ENCODE measurements around the gene MED9.

MED9 gene

DNA sequence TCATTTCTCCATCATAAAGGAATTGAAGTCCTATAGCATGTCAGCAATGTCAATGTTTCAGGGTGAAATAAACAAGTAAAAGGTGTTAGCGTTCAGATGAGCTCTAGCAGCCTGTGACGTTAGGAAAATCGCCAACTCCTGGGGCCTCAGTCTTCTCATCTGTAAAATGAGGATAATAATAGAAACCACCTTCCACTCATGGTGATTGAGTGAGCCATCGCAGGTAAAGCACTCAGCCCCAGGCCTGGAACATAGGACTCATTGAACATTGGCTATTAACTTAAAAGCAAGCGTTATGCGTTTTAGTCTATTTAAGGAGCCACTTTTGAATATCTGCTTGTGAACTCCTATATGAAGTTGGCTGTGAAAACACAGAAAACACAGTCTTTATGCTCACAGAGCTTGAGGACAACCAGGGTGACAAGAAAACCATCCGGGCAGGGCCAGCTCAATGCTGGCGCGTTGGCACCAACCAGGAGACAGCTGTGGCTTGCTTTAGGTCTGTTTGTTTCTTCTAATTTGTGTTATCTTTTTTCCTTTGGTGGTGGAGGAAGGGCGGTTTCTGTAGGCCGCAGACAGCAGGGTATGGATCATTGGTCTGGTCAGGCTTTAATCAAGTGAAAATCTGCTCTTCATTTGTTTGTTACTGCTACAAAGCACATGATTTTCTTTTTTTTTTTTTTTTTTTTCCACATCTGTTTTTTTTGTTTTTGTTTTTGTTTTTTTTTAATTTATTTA is 35.7 kb upstream of the MED9 start:
- TF ChIP-seq ZBTB7A (IDR thresholded peaks at IDR 0.05; ENCODE audit: low read depth) (no peak), EP300 (IDR thresholded peaks at IDR 0.05; ENCODE audit: borderline replicate concordance) (no peak), EGR1 (IDR thresholded peaks at IDR 0.05) (no peak), FOXM1 (IDR thresholded peaks at IDR 0.05; ENCODE audit: borderline replicate concordance, low read depth) (no peak), TEAD4 (IDR thresholded peaks at IDR 0.05) (no peak), NFIC (IDR thresholded peaks at IDR 0.05) (no peak), RAD21 (IDR thresholded peaks at IDR 0.05; ENCODE audit: low read depth) (no peak), TCF12 (IDR thresholded peaks at IDR 0.05; ENCODE audit: low read depth) (no peak), YY1 (IDR thresholded peaks at IDR 0.05; ENCODE audit: low read depth) (no peak), TAF1 (IDR thresholded peaks at IDR 0.05; ENCODE audit: low read depth) (no peak), CEBPB (IDR thresholded peaks at IDR 0.05) (no peak), CREB1 (IDR thresholded peaks at IDR 0.05; ENCODE audit: low read depth) (no peak)
- TF ChIP-seq, protein P1, sequence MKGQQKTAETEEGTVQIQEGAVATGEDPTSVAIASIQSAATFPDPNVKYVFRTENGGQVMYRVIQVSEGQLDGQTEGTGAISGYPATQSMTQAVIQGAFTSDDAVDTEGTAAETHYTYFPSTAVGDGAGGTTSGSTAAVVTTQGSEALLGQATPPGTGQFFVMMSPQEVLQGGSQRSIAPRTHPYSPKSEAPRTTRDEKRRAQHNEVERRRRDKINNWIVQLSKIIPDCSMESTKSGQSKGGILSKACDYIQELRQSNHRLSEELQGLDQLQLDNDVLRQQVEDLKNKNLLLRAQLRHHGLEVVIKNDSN (IDR thresholded peaks at IDR 0.05), result no peak
- TF ChIP-seq, protein P2, sequence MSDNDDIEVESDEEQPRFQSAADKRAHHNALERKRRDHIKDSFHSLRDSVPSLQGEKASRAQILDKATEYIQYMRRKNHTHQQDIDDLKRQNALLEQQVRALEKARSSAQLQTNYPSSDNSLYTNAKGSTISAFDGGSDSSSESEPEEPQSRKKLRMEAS (IDR thresholded peaks at IDR 0.05), result no peak
- TF ChIP-seq, protein P3, sequence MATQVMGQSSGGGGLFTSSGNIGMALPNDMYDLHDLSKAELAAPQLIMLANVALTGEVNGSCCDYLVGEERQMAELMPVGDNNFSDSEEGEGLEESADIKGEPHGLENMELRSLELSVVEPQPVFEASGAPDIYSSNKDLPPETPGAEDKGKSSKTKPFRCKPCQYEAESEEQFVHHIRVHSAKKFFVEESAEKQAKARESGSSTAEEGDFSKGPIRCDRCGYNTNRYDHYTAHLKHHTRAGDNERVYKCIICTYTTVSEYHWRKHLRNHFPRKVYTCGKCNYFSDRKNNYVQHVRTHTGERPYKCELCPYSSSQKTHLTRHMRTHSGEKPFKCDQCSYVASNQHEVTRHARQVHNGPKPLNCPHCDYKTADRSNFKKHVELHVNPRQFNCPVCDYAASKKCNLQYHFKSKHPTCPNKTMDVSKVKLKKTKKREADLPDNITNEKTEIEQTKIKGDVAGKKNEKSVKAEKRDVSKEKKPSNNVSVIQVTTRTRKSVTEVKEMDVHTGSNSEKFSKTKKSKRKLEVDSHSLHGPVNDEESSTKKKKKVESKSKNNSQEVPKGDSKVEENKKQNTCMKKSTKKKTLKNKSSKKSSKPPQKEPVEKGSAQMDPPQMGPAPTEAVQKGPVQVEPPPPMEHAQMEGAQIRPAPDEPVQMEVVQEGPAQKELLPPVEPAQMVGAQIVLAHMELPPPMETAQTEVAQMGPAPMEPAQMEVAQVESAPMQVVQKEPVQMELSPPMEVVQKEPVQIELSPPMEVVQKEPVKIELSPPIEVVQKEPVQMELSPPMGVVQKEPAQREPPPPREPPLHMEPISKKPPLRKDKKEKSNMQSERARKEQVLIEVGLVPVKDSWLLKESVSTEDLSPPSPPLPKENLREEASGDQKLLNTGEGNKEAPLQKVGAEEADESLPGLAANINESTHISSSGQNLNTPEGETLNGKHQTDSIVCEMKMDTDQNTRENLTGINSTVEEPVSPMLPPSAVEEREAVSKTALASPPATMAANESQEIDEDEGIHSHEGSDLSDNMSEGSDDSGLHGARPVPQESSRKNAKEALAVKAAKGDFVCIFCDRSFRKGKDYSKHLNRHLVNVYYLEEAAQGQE (IDR thresholded peaks at IDR 0.05; ENCODE audit: low read depth), result no peak

DNA sequence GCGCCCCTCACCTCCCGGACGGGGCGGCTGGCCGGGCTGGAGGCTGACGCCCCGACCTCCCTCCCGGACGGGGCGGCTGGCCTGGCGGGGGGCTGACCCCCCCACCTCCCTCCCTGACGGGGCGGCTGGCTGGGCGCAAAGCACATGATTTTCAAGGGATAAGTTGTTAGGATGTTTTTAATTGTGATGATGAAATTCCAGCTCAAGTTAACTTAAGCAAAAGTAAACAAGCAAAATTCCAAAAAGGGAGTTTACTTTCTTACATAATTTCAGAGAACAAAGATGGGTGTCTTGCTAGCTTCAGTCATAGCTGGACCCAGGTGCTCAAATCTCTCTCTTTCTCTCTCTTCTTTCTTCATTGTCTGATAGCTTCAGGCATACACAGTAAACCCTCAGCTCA is 33.6 kb upstream of the MED9 start:
- TF ChIP-seq EP300 (IDR thresholded peaks at IDR 0.05; ENCODE audit: borderline replicate concordance), result no peak
- TF ChIP-seq NFIC (IDR thresholded peaks at IDR 0.05), result no peak

DNA sequence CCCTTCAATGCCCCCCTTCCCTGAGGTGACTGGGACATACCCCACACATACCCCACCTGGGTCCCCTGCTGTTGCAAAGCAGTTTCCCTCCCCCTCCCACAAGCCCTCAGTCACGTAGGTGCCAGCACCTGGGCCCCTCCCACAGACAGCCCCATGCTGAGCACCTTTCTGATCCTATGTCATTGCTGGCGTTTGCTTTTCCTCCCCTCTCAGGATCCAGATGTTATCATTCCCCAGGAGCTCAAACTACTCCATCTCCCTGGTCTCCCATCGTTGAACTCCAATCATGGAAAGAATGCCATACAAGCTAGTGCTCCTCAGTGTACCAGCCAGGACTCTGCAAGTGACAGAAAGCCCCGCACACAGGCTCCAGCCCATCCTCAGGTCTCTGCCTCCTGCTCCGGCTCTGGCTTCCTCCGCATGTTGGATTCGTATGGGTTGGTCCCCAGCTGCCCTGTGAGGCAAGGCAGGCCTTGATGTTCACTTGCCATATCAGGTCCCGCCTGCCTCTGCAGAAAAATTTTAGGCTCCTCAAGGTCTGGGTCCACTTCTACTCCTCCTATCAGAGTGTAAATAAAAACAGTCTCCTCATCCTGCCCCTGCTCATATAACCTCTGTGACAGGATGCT is 31.4 kb upstream of the MED9 start:
- TF ChIP-seq, protein P1 (IDR thresholded peaks at IDR 0.05), result no peak
- TF ChIP-seq CEBPB (IDR thresholded peaks at IDR 0.05), result no peak
- no peak for TF ChIP-seq NFIC (IDR thresholded peaks at IDR 0.05)

DNA sequence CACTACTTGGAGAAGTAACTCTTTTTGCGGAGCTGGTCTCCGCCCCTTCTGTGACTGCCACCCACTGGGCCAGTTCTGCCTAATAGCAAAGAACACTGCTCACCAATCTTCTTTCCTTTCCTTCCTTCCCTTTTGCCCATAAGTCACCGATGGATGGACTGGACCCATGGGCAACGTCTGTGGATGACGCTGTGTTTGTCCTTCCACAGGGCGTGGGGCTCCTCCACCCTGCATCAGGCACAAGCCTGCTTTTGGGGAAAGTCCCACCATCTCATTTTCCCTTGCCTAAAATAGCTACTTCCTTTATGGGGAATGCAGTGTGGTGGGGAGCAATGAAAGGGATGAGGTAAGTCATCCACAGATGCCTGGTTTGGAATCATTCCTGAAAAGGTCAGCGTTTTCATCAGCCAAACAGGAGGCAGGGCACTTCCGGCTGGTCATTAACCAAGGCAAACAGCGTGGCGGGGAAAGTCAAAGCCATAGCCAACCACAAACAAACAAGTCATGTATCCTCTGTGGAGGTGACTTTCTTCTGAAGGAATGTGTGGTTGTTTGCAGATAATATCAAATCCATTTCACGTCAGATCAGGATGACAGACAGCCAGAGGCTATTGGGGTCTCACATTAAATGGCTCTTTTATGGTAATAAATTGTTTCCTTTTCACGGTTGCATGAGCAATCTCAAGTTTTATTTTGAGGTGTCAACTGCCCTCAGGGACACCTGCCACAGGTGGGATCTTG is 30.7 kb upstream of the MED9 start:
- TF ChIP-seq TCF12 (IDR thresholded peaks at IDR 0.05; ENCODE audit: low read depth) (peak; percentile 30; the same call in 1 of the 2 replicates), TEAD4 (IDR thresholded peaks at IDR 0.05) (0 out of 2 replicates have a peak, but pooled peaks have one; percentile 19), NFIC (IDR thresholded peaks at IDR 0.05) (no peak), EP300 (IDR thresholded peaks at IDR 0.05; ENCODE audit: borderline replicate concordance) (peak; percentile 49; the same call in 1 of the 2 replicates)
- TF ChIP-seq, protein P3 (IDR thresholded peaks at IDR 0.05; ENCODE audit: low read depth), result no peak

DNA sequence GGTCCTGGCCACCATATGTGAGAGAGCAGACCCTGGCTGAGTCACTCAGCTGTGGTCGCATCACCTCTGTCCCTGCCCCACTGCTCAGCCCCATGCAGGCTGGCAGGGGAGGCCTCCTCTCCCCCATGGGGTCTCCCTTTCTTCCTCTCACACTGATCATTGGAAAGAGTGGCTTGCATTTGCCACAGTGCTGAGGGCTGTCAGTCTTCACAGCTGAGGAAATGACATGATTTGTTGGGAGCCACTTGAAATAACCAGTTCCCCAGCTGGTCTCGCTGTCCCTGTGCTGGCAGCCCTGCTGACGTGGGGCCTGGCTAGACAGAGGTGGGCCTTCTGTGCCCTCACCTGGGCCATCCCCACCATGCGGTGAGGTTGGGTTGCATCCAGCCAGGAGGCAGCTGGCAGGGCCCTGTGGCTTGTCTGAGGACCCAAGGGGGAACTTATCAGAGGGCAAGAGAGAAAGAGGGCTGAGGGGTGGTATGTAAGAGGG is 30.1 kb upstream of the MED9 start:
- TF ChIP-seq EGR1 (IDR thresholded peaks at IDR 0.05), result no peak
- TF ChIP-seq ZBTB7A (IDR thresholded peaks at IDR 0.05; ENCODE audit: low read depth), result no peak

DNA sequence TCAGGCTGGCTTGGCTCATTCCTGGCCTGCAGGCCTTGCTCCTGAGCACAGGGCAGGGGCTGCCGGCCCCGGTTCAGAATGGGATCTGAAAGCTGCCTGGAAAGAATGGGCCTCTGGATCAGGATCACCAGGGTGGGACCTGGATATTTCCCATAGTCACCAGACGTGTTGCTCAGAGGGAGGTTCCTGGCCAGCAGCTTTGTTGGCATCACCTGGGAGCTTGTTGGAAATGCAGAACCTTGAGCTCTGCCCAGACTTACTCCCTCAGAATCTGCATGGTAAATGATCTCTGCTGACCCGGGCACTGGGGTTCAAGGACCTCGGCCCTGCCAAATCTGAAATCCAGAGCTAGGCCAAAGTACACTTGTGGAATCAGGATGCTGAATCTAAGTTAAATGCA is 29.5 kb upstream of the MED9 start:
- TF ChIP-seq, protein P2 (IDR thresholded peaks at IDR 0.05), result no peak
- TF ChIP-seq CEBPB (IDR thresholded peaks at IDR 0.05) (no peak), EP300 (IDR thresholded peaks at IDR 0.05; ENCODE audit: borderline replicate concordance) (no peak), NFIC (IDR thresholded peaks at IDR 0.05) (no peak), YY1 (IDR thresholded peaks at IDR 0.05; ENCODE audit: low read depth) (no peak), TCF12 (IDR thresholded peaks at IDR 0.05; ENCODE audit: low read depth) (no peak), EGR1 (IDR thresholded peaks at IDR 0.05) (no peak), FOXM1 (IDR thresholded peaks at IDR 0.05; ENCODE audit: borderline replicate concordance, low read depth) (no peak), RAD21 (IDR thresholded peaks at IDR 0.05; ENCODE audit: low read depth) (no peak), CREB1 (IDR thresholded peaks at IDR 0.05; ENCODE audit: low read depth) (no peak), TEAD4 (IDR thresholded peaks at IDR 0.05) (no peak)
- TF ChIP-seq, protein P1 (IDR thresholded peaks at IDR 0.05), result no peak
- TF ChIP-seq, protein P3 (IDR thresholded peaks at IDR 0.05; ENCODE audit: low read depth), result no peak
